Measurements from ENCODE around the gene ABHD8. TPM values are rescaled to one million over a fixed set of nuclear protein-coding genes. Genes with fewer than 3 reads are reported as not detected.

Gene ABHD8
- total and polyA plus RNA-seq, 2 donors (not counting 1 experiment from before 2014, with no cell fraction given): 5.2 to 7.2 TPM

GRCh38 chr19:17348700-17349099, 45.5 kb upstream of the ABHD8 start:
- Histone ChIP-seq H3K9ac (ENCODE audit: low read length) (no peak overlapping the region), H3K4me1 (ENCODE audit: control insufficient read depth in 2 of 2, insufficient read depth in 2 of 2, low read length in 2 of 2) (peaks cover 5 to 6% of the 10 kb centered on the region in 2 donors), H3K79me2 (ENCODE audit: control insufficient read depth, insufficient read depth, low read length) (no peaks in the 10 kb centered on the region), H3K27ac (ENCODE audit: low read length in 2 of 2) (no peak overlapping the region), H2AFZ (ENCODE audit: insufficient read depth, low read depth, low read length, poor library complexity, severe bottlenecking) (no peak overlapping the region), H3K4me3 (ENCODE audit: control extremely low read depth in 1 of 5, extremely low read depth in 1 of 5, insufficient read depth in 1 of 5, low read depth in 2 of 5, low read length in 4 of 5) (no peak overlapping the region), H3K36me3 (replicated peaks in 1 of 2; ENCODE audit: control extremely low read depth in 1 of 2, control insufficient read depth in 1 of 2, extremely low read depth in 1 of 2, insufficient read depth in 2 of 2, low read length in 1 of 2) (no peaks in the 10 kb centered on the region), H3K9me3 (ENCODE audit: control extremely low read depth in 1 of 3, control insufficient read depth in 2 of 3, insufficient read depth in 1 of 3, low read length in 2 of 3) (no peaks in the 10 kb centered on the region), H4K20me1 (ENCODE audit: control insufficient read depth, insufficient read depth, low read length, poor library complexity, severe bottlenecking) (no peaks in the 10 kb centered on the region), H3K27me3 (replicated peaks in 1 of 4; ENCODE audit: control extremely low read depth in 1 of 4, control insufficient read depth in 3 of 4, insufficient read depth in 4 of 4, low read length in 3 of 4) (peaks cover 0 to 52% (median 16%) of the 10 kb centered on the region in 4 experiments), H3K4me2 (replicated peaks; ENCODE audit: low read depth, low read length, poor library complexity, severe bottlenecking) (no peak overlapping the region)
- intact Hi-C loops (cut with micrococcal nuclease): no loop called here
- H3K9me3 Mint-ChIP-seq (ENCODE audit: insufficient read depth): no peaks in the 10 kb centered on the region
- POLR2A ChIA-PET: no interaction called here
- peaks cover 44% of the 10 kb centered on the region for H3K27me3 Mint-ChIP-seq
- ATAC-seq (ENCODE audit: low read depth) (no peak), DNase-seq (no peak)
- CTCF ChIA-PET: interaction anchor here (1.1 to 8.2 kb wide), 3 partner anchors 38 to 117 kb away, joined by 3 to 109 read pairs (median 6); no protein-coding TSS in a partner anchor
- peaks cover 6% of the 10 kb centered on the region for H3K4me1 Mint-ChIP-seq
- H3K4me3 Mint-ChIP-seq: no peak overlapping the region
- H3K27ac Mint-ChIP-seq: no peak overlapping the region
- 21% methylated on average over 12 of the region's 12 CpGs for WGBS (ENCODE audit: insufficient coverage)
- no peak for TF ChIP-seq CTCF (IDR thresholded peaks at IDR 0.05)
- TF ChIP-seq EZH2 (IDR thresholded peaks at IDR 0.05; ENCODE audit: borderline replicate concordance, insufficient read depth, low read depth, low read length, poor library complexity, severe bottlenecking): no peak

GRCh38 chr19:17347877-17348276, 44.7 kb upstream of the ABHD8 start:
- H3K4me3 Mint-ChIP-seq: no peak overlapping the region
- peaks cover 6% of the 10 kb centered on the region for H3K4me1 Mint-ChIP-seq
- H3K27me3 ChIP-seq (replicated peaks in 1 of 4; ENCODE audit: control extremely low read depth in 1 of 4, control insufficient read depth in 3 of 4, insufficient read depth in 4 of 4, low read length in 3 of 4): peaks cover 0 to 47% (median 16%) of the 10 kb centered on the region in 4 experiments
- no peaks in the 10 kb centered on the region for H3K79me2 ChIP-seq (ENCODE audit: control insufficient read depth, insufficient read depth, low read length)
- no peaks in the 10 kb centered on the region for H4K20me1 ChIP-seq (ENCODE audit: control insufficient read depth, insufficient read depth, low read length, poor library complexity, severe bottlenecking)
- H3K27ac Mint-ChIP-seq: no peak overlapping the region
- H3K9ac ChIP-seq (ENCODE audit: low read length): no peak overlapping the region
- no peak overlapping the region for H2AFZ ChIP-seq (ENCODE audit: insufficient read depth, low read depth, low read length, poor library complexity, severe bottlenecking)
- POLR2A ChIA-PET: no interaction called here
- no peak for TF ChIP-seq EZH2 (IDR thresholded peaks at IDR 0.05; ENCODE audit: borderline replicate concordance, insufficient read depth, low read depth, low read length, poor library complexity, severe bottlenecking)
- no peak for TF ChIP-seq CTCF (IDR thresholded peaks at IDR 0.05)
- no peak overlapping the region for H3K4me3 ChIP-seq (ENCODE audit: control extremely low read depth in 1 of 5, extremely low read depth in 1 of 5, insufficient read depth in 1 of 5, low read depth in 2 of 5, low read length in 4 of 5)
- H3K9me3 Mint-ChIP-seq (ENCODE audit: insufficient read depth): no peaks in the 10 kb centered on the region
- no peak overlapping the region for H3K27ac ChIP-seq (ENCODE audit: low read length in 2 of 2)
- CTCF ChIA-PET: interaction anchor here (0.7 to 8.2 kb wide), 8 partner anchors 10 to 118 kb away, joined by 3 to 109 read pairs (median 4); partner anchors contain the start of gene DDA1
- peaks cover 36% of the 10 kb centered on the region for H3K27me3 Mint-ChIP-seq
- DNase-seq (no peak), ATAC-seq (ENCODE audit: low read depth) (no peak)
- intact Hi-C loops (cut with micrococcal nuclease): no loop called here
- no peaks in the 10 kb centered on the region for H3K36me3 ChIP-seq (replicated peaks in 1 of 2; ENCODE audit: control extremely low read depth in 1 of 2, control insufficient read depth in 1 of 2, extremely low read depth in 1 of 2, insufficient read depth in 2 of 2, low read length in 1 of 2)
- WGBS (ENCODE audit: insufficient coverage): no CpG with 5 or more reads among the region's 2 CpGs
- peaks cover 5 to 6% of the 10 kb centered on the region in 2 donors for H3K4me1 ChIP-seq (ENCODE audit: control insufficient read depth in 2 of 2, insufficient read depth in 2 of 2, low read length in 2 of 2)
- H3K4me2 ChIP-seq (replicated peaks; ENCODE audit: low read depth, low read length, poor library complexity, severe bottlenecking): no peak overlapping the region
- H3K9me3 ChIP-seq (ENCODE audit: control extremely low read depth in 1 of 3, control insufficient read depth in 2 of 3, insufficient read depth in 1 of 3, low read length in 2 of 3): no peaks in the 10 kb centered on the region
